HG02973 (cell line): ENCODE results near the gene DRC7.

ENCODE experiments used
- ATAC-seq: cut with Tn5 transposase; IDR thresholded peaks from one replicate; pipeline ENCODE4 v1.9.1; 2021; ENCODE audit warnings: moderate library complexity; ENCODE audit not compliant: unreplicated experiment

Gene DRC7

GRCh38 chr16:57694725-57695679 is at the start of gene DRC7:
DRC7 (plus strand) TSS chr16:57694806; CDS start chr16:57697950, 3,144 bp downstream.
- ATAC-seq: no peak

GRCh38 chr16:57645169-57645568 is 49.4 kb upstream of the DRC7 start:
- no peak for ATAC-seq

- ATAC-seq: no peak
Observed at GRCh38 chr16:57645691-57646387, 48.8 kb upstream of the DRC7 start.

GRCh38 chr16:57646388-57647039 is 48.1 kb upstream of the DRC7 start:
- no peak for ATAC-seq

- ATAC-seq: no peak
Observed at GRCh38 chr16:57647136-57647875, 47.3 kb upstream of the DRC7 start.

- no peak for ATAC-seq
Observed at GRCh38 chr16:57648125-57648524, 46.5 kb upstream of the DRC7 start.

- peak; percentile 40 for ATAC-seq
Observed at GRCh38 chr16:57648581-57649442, 45.8 kb upstream of the DRC7 start.

- no peak for ATAC-seq
Observed at GRCh38 chr16:57649443-57649751, 45.2 kb upstream of the DRC7 start.

- ATAC-seq: no peak
Observed at GRCh38 chr16:57649846-57650245, 44.8 kb upstream of the DRC7 start.

GRCh38 chr16:57651344-57652333 is 43.0 kb upstream of the DRC7 start:
- no peak for ATAC-seq

GRCh38 chr16:57652695-57653471 is 41.7 kb upstream of the DRC7 start:
- no peak for ATAC-seq

GRCh38 chr16:57653936-57654335 is 40.7 kb upstream of the DRC7 start:
- ATAC-seq: no peak

- ATAC-seq: no peak
Observed at GRCh38 chr16:57656342-57656955, 38.2 kb upstream of the DRC7 start.

GRCh38 chr16:57657228-57657627 is 37.4 kb upstream of the DRC7 start:
- no peak for ATAC-seq

- ATAC-seq: no peak
Observed at GRCh38 chr16:57658130-57658877, 36.3 kb upstream of the DRC7 start.

GRCh38 chr16:57658878-57659674 is 35.5 kb upstream of the DRC7 start:
- no peak for ATAC-seq
